CD4-positive, alpha-beta T cell treated with Interleukin-15 for 1 hour (primary cell): ENCODE data around the gene MMP17.
"Not testable (repeated sequence)": the region's sequence is repeated elsewhere in the genome, so short reads cannot be mapped to it uniquely, and the experiment has no call there.

Experiments used
- DNase-seq: peaks from one replicate; pipeline ENCODE4 v3.0.0-alpha.2; 2020

The MMP17 gene

GRCh38 chr12:131867471-131867870, 39.3 kb downstream of the MMP17 start:
- no peak for DNase-seq

GRCh38 chr12:131867891-131868675, 39.9 kb downstream of the MMP17 start:
- no peak for DNase-seq

GRCh38 chr12:131869871-131870418, 41.8 kb downstream of the MMP17 start:
- DNase-seq = no peak

- no peak for DNase-seq
Observed at GRCh38 chr12:131871677-131872076, 43.5 kb downstream of the MMP17 start.

GRCh38 chr12:131872154-131873051, 44.2 kb downstream of the MMP17 start:
- peak; percentile 48 for DNase-seq

GRCh38 chr12:131873293-131873692, 45.1 kb downstream of the MMP17 start:
- no peak for DNase-seq

GRCh38 chr12:131874972-131875371, 46.8 kb downstream of the MMP17 start:
- DNase-seq = not testable (repeated sequence)

GRCh38 chr12:131877216-131877615, 49.0 kb downstream of the MMP17 start:
- not testable (repeated sequence) for DNase-seq

- DNase-seq = not testable (repeated sequence)
Observed at GRCh38 chr12:131878436-131878835, 50.2 kb downstream of the MMP17 start.

GRCh38 chr12:131882804-131883520, 54.8 kb downstream of the MMP17 start:
- no peak for DNase-seq

- DNase-seq = no peak
Observed at GRCh38 chr12:131883521-131883900, 55.3 kb downstream of the MMP17 start.

GRCh38 chr12:131885076-131885475, 56.9 kb downstream of the MMP17 start:
- not testable (repeated sequence) for DNase-seq

GRCh38 chr12:131885543-131886057, 57.4 kb downstream of the MMP17 start:
- no peak for DNase-seq

- DNase-seq = not testable (repeated sequence)
Observed at GRCh38 chr12:131891722-131892121, 63.5 kb downstream of the MMP17 start.

GRCh38 chr12:131892711-131893604, 64.8 kb downstream of the MMP17 start:
- DNase-seq = no peak

- no peak for DNase-seq
Observed at GRCh38 chr12:131893605-131894312, 65.6 kb downstream of the MMP17 start.

GRCh38 chr12:131894313-131894860, 66.2 kb downstream of the MMP17 start, which contains the start of gene ULK1:
ULK1 (plus strand) TSS chr12:131894622; CDS start chr12:131895002, 380 bp downstream.
- peak; percentile 90 for DNase-seq

GRCh38 chr12:131894981-131895639, 66.9 kb downstream of the MMP17 start:
- no peak for DNase-seq

GRCh38 chr12:131895640-131896079, 67.5 kb downstream of the MMP17 start:
- peak; percentile 34 for DNase-seq
